ENCODE results near the gene SCLT1. TPM values are rescaled to one million over a fixed set of nuclear protein-coding genes. Genes with fewer than 3 reads are reported as not detected.

The SCLT1 gene
- total RNA-seq, 1 donor: 14.1 TPM

- no peak for TF ChIP-seq CTCF (IDR thresholded peaks at IDR 0.05; ENCODE audit: extremely low read depth, low read depth, low read length)
- no peaks in the 10 kb centered on the region for H3K9me3 ChIP-seq (ENCODE audit: low read depth, low read length)
- H3K4me2 ChIP-seq (ENCODE audit: insufficient read depth, low read length): no peak overlapping the region
- no peaks in the 10 kb centered on the region for H3K79me2 ChIP-seq (ENCODE audit: insufficient read depth, low read length)
- no peak overlapping the region for H3K4me3 ChIP-seq (ENCODE audit: insufficient read depth, low read length)
- DNase-seq (ENCODE audit: insufficient read length, low spot score, missing footprints): no peak
- H3K27me3 ChIP-seq (ENCODE audit: insufficient read depth, low read length): no peaks in the 10 kb centered on the region
- H3K36me3 ChIP-seq (ENCODE audit: insufficient read depth, low read length): no peaks in the 10 kb centered on the region
- no peaks in the 10 kb centered on the region for H4K20me1 ChIP-seq (ENCODE audit: insufficient read depth, low read length)
- H3K4me1 ChIP-seq (ENCODE audit: insufficient read depth, low read length): no peaks in the 10 kb centered on the region
- no peak overlapping the region for H2AFZ ChIP-seq (ENCODE audit: low read length)
- H3K27ac ChIP-seq (ENCODE audit: low read depth, low read length): no peak overlapping the region
These were observed 20.6 kb upstream of the SCLT1 start for GRCh38 chr4:129113919-129114318.

GRCh38 chr4:129113434-129113833 is 20.1 kb upstream of the SCLT1 start:
- H3K4me1 ChIP-seq (ENCODE audit: insufficient read depth, low read length): no peaks in the 10 kb centered on the region
- TF ChIP-seq CTCF (IDR thresholded peaks at IDR 0.05; ENCODE audit: extremely low read depth, low read depth, low read length): no peak
- no peaks in the 10 kb centered on the region for H3K9me3 ChIP-seq (ENCODE audit: low read depth, low read length)
- no peak for DNase-seq (ENCODE audit: insufficient read length, low spot score, missing footprints)
- H4K20me1 ChIP-seq (ENCODE audit: insufficient read depth, low read length): no peaks in the 10 kb centered on the region
- H3K79me2 ChIP-seq (ENCODE audit: insufficient read depth, low read length): no peaks in the 10 kb centered on the region
- no peak overlapping the region for H2AFZ ChIP-seq (ENCODE audit: low read length)
- H3K4me3 ChIP-seq (ENCODE audit: insufficient read depth, low read length): no peak overlapping the region
- H3K36me3 ChIP-seq (ENCODE audit: insufficient read depth, low read length): no peaks in the 10 kb centered on the region
- H3K27me3 ChIP-seq (ENCODE audit: insufficient read depth, low read length): no peaks in the 10 kb centered on the region
- H3K4me2 ChIP-seq (ENCODE audit: insufficient read depth, low read length): no peak overlapping the region
- no peak overlapping the region for H3K27ac ChIP-seq (ENCODE audit: low read depth, low read length)

- Histone ChIP-seq H3K27me3 (ENCODE audit: insufficient read depth, low read length) (no peaks in the 10 kb centered on the region), H3K9me3 (ENCODE audit: low read depth, low read length) (no peaks in the 10 kb centered on the region), H3K79me2 (ENCODE audit: insufficient read depth, low read length) (no peaks in the 10 kb centered on the region), H3K4me2 (ENCODE audit: insufficient read depth, low read length) (no peak overlapping the region), H4K20me1 (ENCODE audit: insufficient read depth, low read length) (no peaks in the 10 kb centered on the region), H3K4me3 (ENCODE audit: insufficient read depth, low read length) (no peak overlapping the region), H3K4me1 (ENCODE audit: insufficient read depth, low read length) (no peaks in the 10 kb centered on the region), H3K27ac (ENCODE audit: low read depth, low read length) (no peak overlapping the region), H3K36me3 (ENCODE audit: insufficient read depth, low read length) (no peaks in the 10 kb centered on the region), H2AFZ (ENCODE audit: low read length) (no peak overlapping the region)
- no peak for TF ChIP-seq CTCF (IDR thresholded peaks at IDR 0.05; ENCODE audit: extremely low read depth, low read depth, low read length)
- no peak for DNase-seq (ENCODE audit: insufficient read length, low spot score, missing footprints)
These were observed 18.6 kb upstream of the SCLT1 start for GRCh38 chr4:129111919-129112318.

GRCh38 chr4:129110931-129111330 is 17.6 kb upstream of the SCLT1 start:
- H4K20me1 ChIP-seq (ENCODE audit: insufficient read depth, low read length): no peaks in the 10 kb centered on the region
- no peaks in the 10 kb centered on the region for H3K27me3 ChIP-seq (ENCODE audit: insufficient read depth, low read length)
- no peaks in the 10 kb centered on the region for H3K36me3 ChIP-seq (ENCODE audit: insufficient read depth, low read length)
- TF ChIP-seq CTCF (IDR thresholded peaks at IDR 0.05; ENCODE audit: extremely low read depth, low read depth, low read length): no peak
- H3K79me2 ChIP-seq (ENCODE audit: insufficient read depth, low read length): no peaks in the 10 kb centered on the region
- H3K4me3 ChIP-seq (ENCODE audit: insufficient read depth, low read length): no peak overlapping the region
- H3K4me2 ChIP-seq (ENCODE audit: insufficient read depth, low read length): no peak overlapping the region
- H3K4me1 ChIP-seq (ENCODE audit: insufficient read depth, low read length): no peaks in the 10 kb centered on the region
- no peak overlapping the region for H2AFZ ChIP-seq (ENCODE audit: low read length)
- H3K9me3 ChIP-seq (ENCODE audit: low read depth, low read length): no peaks in the 10 kb centered on the region
- H3K27ac ChIP-seq (ENCODE audit: low read depth, low read length): no peak overlapping the region
- DNase-seq (ENCODE audit: insufficient read length, low spot score, missing footprints): no peak

Data from osteoblast (primary cell).